HG03571 (cell line): ENCODE measurements around the gene CLEC12A.

Experiments used
- ATAC-seq: cut with Tn5 transposase; IDR thresholded peaks from one replicate; pipeline ENCODE4 v1.9.1; 2021; ENCODE audit not compliant: unreplicated experiment

The CLEC12A gene

GRCh38 chr12:10031771-10032175 is 60.6 kb downstream of the CLEC12A start:
- no peak for ATAC-seq

- ATAC-seq: no peak
Observed at GRCh38 chr12:10033783-10034545, 62.8 kb downstream of the CLEC12A start.
